MM.1S (cell line): ENCODE results near the gene LPCAT1.

Source experiments
- DNase-seq: peaks from one replicate; pipeline ENCODE4 v3.0.0-alpha.2; 2015
- H2AFZ ChIP-seq: fragments of 300-600 bp; sonication (generic); 2 replicates; pipeline ENCODE4 v1.6.0; 2016; ENCODE audit warnings: antibody characterized with exemption, low read length
- H3F3A ChIP-seq: fragments of 300-600 bp; sonication (generic); 2 replicates; pipeline ENCODE4 v1.6.1; 2016; ENCODE audit warnings: mild to moderate bottlenecking, antibody characterized with exemption, low read length, moderate library complexity, mixed read lengths; ENCODE audit not compliant: insufficient read depth
- H3K27ac ChIP-seq: fragments of 300-600 bp; sonication (generic); 2 replicates; pipeline ENCODE4 v1.5.1; 2016; ENCODE audit warnings: mild to moderate bottlenecking, low read length
- H3K27me3 ChIP-seq: fragments of 300-600 bp; sonication (generic); replicated peaks from 2 replicates; pipeline ENCODE4 v1.6.0; 2016; ENCODE audit warnings: low read length; ENCODE audit not compliant: insufficient read depth
- H3K36me3 ChIP-seq: fragments of 300-600 bp; sonication (generic); replicated peaks from 2 replicates; pipeline ENCODE4 v1.6.1; 2016; ENCODE audit warnings: mild to moderate bottlenecking, low read length, mixed read lengths; ENCODE audit not compliant: insufficient read depth
- H3K4me1 ChIP-seq: fragments of 300-600 bp; sonication (generic); 2 replicates; pipeline ENCODE4 v1.6.1; 2016; ENCODE audit warnings: low read length, mixed read lengths
- H3K4me2 ChIP-seq: fragments of 300-600 bp; sonication (generic); 2 replicates; pipeline ENCODE4 v1.6.0; 2016; ENCODE audit warnings: low read depth, low read length
- H3K4me3 ChIP-seq: fragments of 300-600 bp; sonication (generic); 2 replicates; pipeline ENCODE4 v1.5.1; 2016; ENCODE audit warnings: low read length, mixed read lengths
- H3K79me2 ChIP-seq: fragments of 300-600 bp; sonication (generic); 2 replicates; pipeline ENCODE4 v1.6.1; 2016; ENCODE audit warnings: mixed run types, low read length, mixed read lengths
- H3K9ac ChIP-seq: fragments of 300-600 bp; sonication (generic); 2 replicates; pipeline ENCODE4 v1.6.1; 2016; ENCODE audit warnings: low read length, mixed read lengths
- H3K9me2 ChIP-seq: fragments of 300-600 bp; sonication (generic); replicated peaks from 2 replicates; pipeline ENCODE4 v1.6.1; 2016; ENCODE audit warnings: mild to moderate bottlenecking, low read length, mixed read lengths; ENCODE audit not compliant: insufficient read depth
- H3K9me3 ChIP-seq: fragments of 300-600 bp; sonication (generic); replicated peaks from 2 replicates; pipeline ENCODE4 v1.6.1; 2016; ENCODE audit warnings: mild to moderate bottlenecking, low read length, mixed read lengths; ENCODE audit not compliant: insufficient read depth
- H4K20me1 ChIP-seq: fragments of 300-600 bp; sonication (generic); 2 replicates; pipeline ENCODE4 v1.6.1; 2016; ENCODE audit warnings: mild to moderate bottlenecking, low read length, moderate library complexity, mixed read lengths; ENCODE audit not compliant: insufficient read depth
- EZH2 ChIP-seq: fragments of 300-600 bp; sonication (generic); optimal IDR thresholded peaks from 2 replicates; pipeline ENCODE3; 2017; ENCODE audit warnings: low read depth, mild to moderate bottlenecking, antibody characterized with exemption, low read length, mixed read lengths
- EZH2phosphoT487 ChIP-seq: fragments of 300-600 bp; sonication (generic); IDR thresholded peaks from 2 replicates; pipeline ENCODE4 v1.6.1; 2018; ENCODE audit warnings: antibody characterized with exemption, low read length
- TF ChIP-seq, protein P1 (sequence below): fragments of 300-600 bp; sonication (generic); IDR thresholded peaks from 2 replicates; pipeline ENCODE4 v1.5.1; 2016; ENCODE audit warnings: antibody characterized with exemption, low read length, mixed read lengths

Gene LPCAT1

DNA sequence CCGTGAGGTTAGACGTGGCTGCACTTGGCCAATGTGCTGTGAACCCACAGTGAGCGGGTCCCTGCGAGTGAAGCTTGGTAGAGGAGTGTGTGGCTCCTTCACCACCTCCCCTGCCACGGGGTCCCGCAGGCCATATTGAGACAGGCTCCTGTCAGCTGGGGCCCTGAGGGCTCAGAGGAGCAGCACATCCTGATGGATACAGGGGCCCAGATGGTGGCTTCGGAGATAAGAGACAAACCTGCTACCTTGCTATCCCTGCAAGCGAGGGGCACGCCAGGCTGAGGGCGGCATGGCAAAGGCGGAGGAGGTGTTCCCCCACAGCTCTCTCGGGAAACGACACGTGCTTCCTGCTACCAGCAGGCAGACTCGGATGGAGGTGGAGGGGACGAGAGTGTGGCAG is 111.6 kb downstream of the LPCAT1 start:
- Histone ChIP-seq H3K4me2 (no peak overlapping the region), H3K79me2 (no peaks in the 10 kb centered on the region), H3K36me3 (no peaks in the 10 kb centered on the region), H2AFZ (no peak overlapping the region), H3K27me3 (peaks cover 85% of the 10 kb centered on the region), H3K9me2 (no peaks in the 10 kb centered on the region), H4K20me1 (no peaks in the 10 kb centered on the region), H3K4me3 (no peak overlapping the region), H3K9ac (no peak overlapping the region), H3K9me3 (no peaks in the 10 kb centered on the region), H3F3A (no peaks in the 10 kb centered on the region), H3K27ac (no peak overlapping the region), H3K4me1 (no peaks in the 10 kb centered on the region)
- no peak for TF ChIP-seq EZH2
- TF ChIP-seq, protein P1, sequence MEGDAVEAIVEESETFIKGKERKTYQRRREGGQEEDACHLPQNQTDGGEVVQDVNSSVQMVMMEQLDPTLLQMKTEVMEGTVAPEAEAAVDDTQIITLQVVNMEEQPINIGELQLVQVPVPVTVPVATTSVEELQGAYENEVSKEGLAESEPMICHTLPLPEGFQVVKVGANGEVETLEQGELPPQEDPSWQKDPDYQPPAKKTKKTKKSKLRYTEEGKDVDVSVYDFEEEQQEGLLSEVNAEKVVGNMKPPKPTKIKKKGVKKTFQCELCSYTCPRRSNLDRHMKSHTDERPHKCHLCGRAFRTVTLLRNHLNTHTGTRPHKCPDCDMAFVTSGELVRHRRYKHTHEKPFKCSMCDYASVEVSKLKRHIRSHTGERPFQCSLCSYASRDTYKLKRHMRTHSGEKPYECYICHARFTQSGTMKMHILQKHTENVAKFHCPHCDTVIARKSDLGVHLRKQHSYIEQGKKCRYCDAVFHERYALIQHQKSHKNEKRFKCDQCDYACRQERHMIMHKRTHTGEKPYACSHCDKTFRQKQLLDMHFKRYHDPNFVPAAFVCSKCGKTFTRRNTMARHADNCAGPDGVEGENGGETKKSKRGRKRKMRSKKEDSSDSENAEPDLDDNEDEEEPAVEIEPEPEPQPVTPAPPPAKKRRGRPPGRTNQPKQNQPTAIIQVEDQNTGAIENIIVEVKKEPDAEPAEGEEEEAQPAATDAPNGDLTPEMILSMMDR, result no peak
- no peak for TF ChIP-seq EZH2phosphoT487
- no peak for DNase-seq
